Upper lobe of left lung (tissue), 4 donors: ENCODE measurements around the gene ANKIB1.

Experiments
- CTCF ChIP-seq, 6 experiments: fragments of 450-650 bp in 4 of 6; fragments of 200-600 bp in 2 of 6; sonication (generic) in 2 of 6; IDR thresholded peaks; one replicate each; pipeline ENCODE4 v1.5.1; 2016 to 2019; ENCODE audit warnings: antibody characterized with exemption in 6 of 6
- POLR2A ChIP-seq, 4 donors: fragments of 450-650 bp; IDR thresholded peaks; one replicate each; pipeline ENCODE4 v1.5.1; 2016 to 2017; ENCODE audit warnings: antibody characterized with exemption in 4 of 4, mild to moderate bottlenecking in 2 of 4
- POLR2AphosphoS5 ChIP-seq, 2 donors: sonication (generic); formaldehyde crosslinking; IDR thresholded peaks; one replicate each; pipeline ENCODE4 v1.5.1; 2017; ENCODE audit warnings: antibody characterized with exemption in 2 of 2

GRCh38 chr7:92205987-92206386 is 39.8 kb upstream of the ANKIB1 start:
- no peak for TF ChIP-seq POLR2AphosphoS5 (IDR thresholded peaks at IDR 0.05)
- TF ChIP-seq CTCF (IDR thresholded peaks at IDR 0.05) = no peak
- TF ChIP-seq POLR2A (IDR thresholded peaks at IDR 0.05) = no peak
